ENCODE data around the gene ARHGAP8. TPM values are rescaled to one million over a fixed set of nuclear protein-coding genes. Genes with fewer than 3 reads are reported as not detected.
"Not testable (repeated sequence)": the region's sequence is repeated elsewhere in the genome, so short reads cannot be mapped to it uniquely, and the experiment has no call there.

ARHGAP8 gene
- total RNA-seq, 4 donors from 2014 or later, result 1.5 to 6.9 (median 4.2) TPM

DNA sequence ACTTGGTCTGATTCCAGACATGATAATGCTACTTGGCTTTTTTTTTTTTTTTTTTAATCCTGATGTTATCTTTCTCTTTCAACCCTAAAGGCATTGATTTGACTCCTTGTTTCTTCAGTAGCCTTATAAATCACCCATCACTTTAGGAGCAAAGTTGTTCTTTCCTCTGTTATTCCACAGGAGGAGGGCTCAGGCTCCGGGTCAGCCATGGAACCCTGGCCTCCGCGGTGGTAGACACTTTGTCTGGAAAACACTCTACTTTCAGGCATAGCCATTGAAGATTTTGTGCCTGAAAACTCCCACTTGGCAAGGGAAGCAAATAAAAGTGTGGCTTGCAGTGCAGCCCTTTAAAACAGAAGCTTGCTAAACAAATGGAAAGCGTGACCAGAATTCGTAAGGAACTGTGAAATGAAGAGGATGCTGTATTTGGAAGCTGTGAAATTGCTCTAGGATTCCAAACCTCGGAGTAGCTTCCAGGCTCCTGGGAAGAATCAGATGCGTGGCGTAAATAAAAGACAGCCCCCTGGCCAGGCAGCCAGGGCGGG lies 44.9 kb downstream of the ARHGAP8 start:
- H3K27me3 ChIP-seq, result peaks cover 4% of the 10 kb centered on the region
- no peaks in the 10 kb centered on the region for H3K9me3 ChIP-seq
- H3K4me1 ChIP-seq, result no peaks in the 10 kb centered on the region
- H3K4me3 ChIP-seq, result no peak overlapping the region
- DNase-seq (ENCODE audit: low spot score in 2 of 2), result no peak
- TF ChIP-seq EP300 (IDR thresholded peaks at IDR 0.05) (no peak), CTCF (IDR thresholded peaks at IDR 0.05) (no peak), POLR2A (IDR thresholded peaks at IDR 0.05) (no peak), POLR2AphosphoS5 (IDR thresholded peaks at IDR 0.05) (no peak)
- no peak overlapping the region for H3K27ac ChIP-seq
- no peaks in the 10 kb centered on the region for H3K36me3 ChIP-seq
- WGBS, result 48% methylated on average over 9 of the region's 9 CpGs

GRCh38 chr22:44799077-44799945 lies 46.9 kb downstream of the ARHGAP8 start:
- WGBS, result 86% methylated on average over 13 of the region's 16 CpGs
- Histone ChIP-seq H3K4me1 (no peaks in the 10 kb centered on the region), H3K27ac (no peak overlapping the region), H3K36me3 (no peaks in the 10 kb centered on the region), H3K4me3 (no peak overlapping the region), H3K9me3 (no peaks in the 10 kb centered on the region), H3K27me3 (peaks cover 4% of the 10 kb centered on the region)
- DNase-seq (ENCODE audit: low spot score in 2 of 2), result no peak
- TF ChIP-seq POLR2AphosphoS5 (IDR thresholded peaks at IDR 0.05) (no peak), EP300 (IDR thresholded peaks at IDR 0.05) (no peak), POLR2A (IDR thresholded peaks at IDR 0.05) (no peak), CTCF (IDR thresholded peaks at IDR 0.05) (no peak)

DNA sequence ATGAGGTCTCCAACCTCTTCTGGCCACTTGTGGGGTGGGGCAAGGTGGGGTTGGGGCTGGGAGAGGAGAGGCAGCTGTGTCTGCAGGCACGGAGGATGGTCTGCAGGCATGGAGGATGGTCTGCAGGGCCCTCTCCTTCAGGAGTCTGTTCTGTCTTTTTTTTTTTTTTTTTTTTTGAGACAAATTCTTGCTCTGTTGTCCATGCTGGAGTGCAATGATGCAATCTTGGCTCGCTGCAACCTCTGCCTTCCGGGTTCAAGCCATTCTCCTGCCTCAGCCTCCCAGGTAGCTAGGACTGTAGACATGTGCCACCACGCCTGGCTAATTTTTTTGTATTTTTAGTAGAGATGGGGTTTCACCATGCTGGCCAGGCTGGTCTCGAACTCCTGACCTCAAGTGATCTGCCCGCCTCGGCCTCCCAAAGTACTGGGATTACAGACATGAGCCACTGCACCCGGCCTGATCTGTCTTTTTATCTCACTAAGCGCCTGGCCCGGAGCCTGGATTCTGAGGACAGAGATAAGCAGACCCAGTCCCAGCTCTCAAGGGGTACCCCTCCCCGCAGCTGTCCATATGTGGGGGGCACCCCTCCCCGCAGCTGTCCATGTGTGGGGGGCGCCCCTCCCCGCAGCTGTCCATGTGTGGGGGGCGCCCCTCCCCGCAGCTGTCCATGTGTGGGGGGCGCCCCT lies 47.7 kb downstream of the ARHGAP8 start:
- not testable (repeated sequence) for DNase-seq (ENCODE audit: low spot score in 2 of 2); H3K27ac ChIP-seq; H3K36me3 ChIP-seq; H3K4me1 ChIP-seq; H3K9me3 ChIP-seq; H3K4me3 ChIP-seq; H3K27me3 ChIP-seq
- 61% methylated on average over 10 of the region's 17 CpGs for WGBS

- Histone ChIP-seq H3K4me3 (no peak overlapping the region), H3K27ac (no peak overlapping the region), H3K4me1 (no peaks in the 10 kb centered on the region), H3K36me3 (no peaks in the 10 kb centered on the region), H3K27me3 (peaks cover 4% of the 10 kb centered on the region), H3K9me3 (no peaks in the 10 kb centered on the region)
- no peak for TF ChIP-seq EP300 (IDR thresholded peaks at IDR 0.05)
- no peak for TF ChIP-seq CTCF (IDR thresholded peaks at IDR 0.05)
- no peak for TF ChIP-seq POLR2A (IDR thresholded peaks at IDR 0.05)
- TF ChIP-seq POLR2AphosphoS5 (IDR thresholded peaks at IDR 0.05), result no peak
- WGBS, result 62% methylated on average over 9 of the region's 11 CpGs
- no peak for DNase-seq (ENCODE audit: low spot score in 2 of 2)
Measured at GRCh38 chr22:44801476-44801875, 49.1 kb downstream of the ARHGAP8 start.

DNA sequence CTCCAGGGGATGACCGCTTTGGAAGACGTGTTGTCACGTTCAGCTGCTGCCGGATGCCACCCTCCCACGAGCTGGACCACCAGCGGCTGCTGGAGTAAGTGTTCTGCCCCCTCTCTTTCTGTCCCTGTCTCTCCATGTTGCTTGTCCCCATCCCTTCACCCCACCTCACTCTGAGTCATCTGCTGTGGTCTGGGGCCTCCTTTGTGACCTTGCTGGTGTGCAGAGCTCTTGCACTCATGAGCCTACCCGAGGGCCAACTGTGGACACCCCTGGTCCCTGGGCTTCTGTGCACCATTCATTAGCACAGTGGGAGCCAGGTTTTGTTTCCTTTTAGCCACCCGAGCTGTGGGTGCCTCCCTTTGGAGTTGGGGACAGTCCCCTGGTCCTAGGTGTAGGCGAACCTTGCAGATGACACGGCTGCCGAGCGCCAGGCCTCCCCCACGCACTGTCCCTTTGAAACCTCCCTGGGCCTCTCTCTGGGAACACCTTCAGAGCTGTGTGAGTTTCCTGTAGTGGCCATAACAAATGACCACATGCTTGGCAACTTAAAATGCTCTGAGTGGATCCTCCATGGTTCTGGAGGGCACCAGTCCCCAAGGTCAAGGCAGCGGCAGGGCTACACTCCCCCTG lies 49.8 kb downstream of the ARHGAP8 start:
- H3K36me3 ChIP-seq, result no peaks in the 10 kb centered on the region
- H3K9me3 ChIP-seq, result no peaks in the 10 kb centered on the region
- H3K27me3 ChIP-seq, result peaks cover 4% of the 10 kb centered on the region
- WGBS, result 83% methylated on average over 10 of the region's 14 CpGs
- no peaks in the 10 kb centered on the region for H3K4me1 ChIP-seq
- no peak for DNase-seq (ENCODE audit: low spot score in 2 of 2)
- TF ChIP-seq POLR2A (IDR thresholded peaks at IDR 0.05) (no peak), POLR2AphosphoS5 (IDR thresholded peaks at IDR 0.05) (no peak), CTCF (IDR thresholded peaks at IDR 0.05) (no peak)
- H3K27ac ChIP-seq, result no peak overlapping the region
- no peak overlapping the region for H3K4me3 ChIP-seq
